HG03439 (cell line): ENCODE measurements around the gene RNASE2.
"Not testable (repeated sequence)": the region's sequence is repeated elsewhere in the genome, so short reads cannot be mapped to it uniquely, and the experiment has no call there.

Experiments
- ATAC-seq: cut with Tn5 transposase; IDR thresholded peaks from one replicate; pipeline ENCODE4 v1.9.1; 2021; ENCODE audit warnings: mild to moderate bottlenecking, moderate library complexity; ENCODE audit not compliant: unreplicated experiment

Gene RNASE2

DNA sequence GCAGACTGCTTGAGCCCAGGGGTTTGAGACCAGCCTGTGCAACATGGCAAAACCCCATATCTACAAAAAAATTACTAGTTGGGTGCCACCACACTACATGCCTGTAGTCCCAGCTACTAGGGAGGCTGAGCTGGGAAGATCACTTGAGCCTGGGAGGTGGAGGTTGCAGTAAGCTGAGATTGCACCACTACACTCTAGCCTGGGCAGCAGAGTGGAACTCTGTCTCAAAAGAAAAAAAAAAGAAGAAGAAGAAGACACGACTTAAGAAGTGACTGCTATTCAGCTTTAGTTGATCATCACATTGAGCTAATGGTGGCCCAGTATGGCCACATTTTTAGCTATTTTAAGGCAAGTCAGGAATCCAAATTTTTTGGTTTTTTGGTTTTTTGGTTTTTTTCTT lies 25.6 kb downstream of the RNASE2 start:
- no peak for ATAC-seq

- ATAC-seq = no peak
Measured at GRCh38 chr14:20982646-20983369, 27.5 kb downstream of the RNASE2 start.

DNA sequence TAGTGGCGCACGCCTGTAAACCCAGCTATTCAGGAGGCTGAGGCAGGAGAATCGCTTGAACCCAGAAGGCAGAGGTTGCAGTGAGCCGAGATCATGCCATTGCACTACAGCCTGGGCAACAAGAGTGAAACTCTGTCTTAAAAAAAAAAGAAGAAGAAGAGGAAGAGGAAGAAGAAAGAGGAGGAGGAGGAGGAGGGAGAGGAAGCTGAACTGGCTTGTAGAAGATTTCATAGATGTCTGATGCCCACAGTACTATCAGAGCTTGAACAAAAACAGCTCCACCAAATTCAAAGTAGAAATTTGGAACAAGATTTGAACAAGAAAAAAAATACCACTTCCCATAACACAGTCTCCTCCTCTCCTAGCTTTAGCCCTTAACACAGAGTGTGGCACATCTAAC lies 30.4 kb downstream of the RNASE2 start:
- not testable (repeated sequence) for ATAC-seq

DNA sequence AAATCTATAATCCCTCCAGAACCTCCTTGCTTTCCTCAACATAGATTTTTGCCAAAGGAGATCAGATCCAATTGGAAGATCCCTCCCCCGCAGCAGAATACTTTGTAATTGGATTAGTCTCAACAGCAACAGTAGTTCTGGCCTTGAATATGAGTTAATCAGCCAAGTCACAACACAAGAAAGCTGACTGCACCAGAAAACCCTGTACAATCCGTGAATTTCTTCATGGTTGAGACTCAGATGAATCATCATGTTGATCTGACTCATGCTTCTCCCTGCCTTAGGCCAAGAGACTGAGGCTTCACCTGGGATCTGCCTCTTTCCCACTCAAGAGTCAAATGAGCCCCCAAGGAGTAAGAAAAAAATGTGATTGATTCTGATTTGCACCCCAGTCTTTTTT lies 31.5 kb downstream of the RNASE2 start:
- ATAC-seq = no peak

DNA sequence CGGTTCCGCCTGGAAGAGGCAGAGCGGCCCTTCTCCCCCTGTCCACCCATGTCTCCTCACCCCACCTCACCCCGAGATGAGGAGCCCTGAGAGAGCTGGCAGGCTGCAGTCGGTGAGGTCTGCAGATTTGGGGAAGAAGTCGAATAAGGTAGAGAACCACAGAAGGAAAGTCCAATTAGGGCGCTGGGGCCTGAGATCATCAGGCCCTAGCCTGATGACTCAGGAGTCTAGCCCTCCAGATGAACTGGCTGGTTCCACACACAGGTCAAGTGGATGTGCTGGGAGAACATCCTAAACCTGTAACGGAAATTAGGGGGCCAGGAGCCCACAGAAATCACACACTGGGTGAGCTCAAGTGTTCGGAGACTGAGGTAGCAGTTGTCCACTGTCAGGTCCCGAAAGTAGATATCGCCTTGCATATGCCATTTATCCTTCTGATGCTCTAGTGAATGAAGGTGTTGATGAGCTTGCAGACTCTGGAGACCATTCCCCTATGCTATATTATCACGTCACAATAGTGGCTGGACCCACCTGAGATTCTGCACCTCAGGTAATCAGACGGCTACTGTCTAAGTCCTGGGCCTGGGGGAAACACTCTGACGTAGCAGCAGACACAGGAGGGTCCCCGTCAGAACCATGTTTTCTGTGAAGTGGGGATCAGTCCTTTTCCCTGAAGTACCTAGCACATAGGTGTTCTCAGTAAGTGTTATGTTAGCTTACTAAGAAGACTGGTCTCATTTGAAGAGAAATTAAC lies 33.6 kb downstream of the RNASE2 start:
- ATAC-seq = no peak

- no peak for ATAC-seq
Measured at GRCh38 chr14:20989471-20989786, 34.1 kb downstream of the RNASE2 start.

DNA sequence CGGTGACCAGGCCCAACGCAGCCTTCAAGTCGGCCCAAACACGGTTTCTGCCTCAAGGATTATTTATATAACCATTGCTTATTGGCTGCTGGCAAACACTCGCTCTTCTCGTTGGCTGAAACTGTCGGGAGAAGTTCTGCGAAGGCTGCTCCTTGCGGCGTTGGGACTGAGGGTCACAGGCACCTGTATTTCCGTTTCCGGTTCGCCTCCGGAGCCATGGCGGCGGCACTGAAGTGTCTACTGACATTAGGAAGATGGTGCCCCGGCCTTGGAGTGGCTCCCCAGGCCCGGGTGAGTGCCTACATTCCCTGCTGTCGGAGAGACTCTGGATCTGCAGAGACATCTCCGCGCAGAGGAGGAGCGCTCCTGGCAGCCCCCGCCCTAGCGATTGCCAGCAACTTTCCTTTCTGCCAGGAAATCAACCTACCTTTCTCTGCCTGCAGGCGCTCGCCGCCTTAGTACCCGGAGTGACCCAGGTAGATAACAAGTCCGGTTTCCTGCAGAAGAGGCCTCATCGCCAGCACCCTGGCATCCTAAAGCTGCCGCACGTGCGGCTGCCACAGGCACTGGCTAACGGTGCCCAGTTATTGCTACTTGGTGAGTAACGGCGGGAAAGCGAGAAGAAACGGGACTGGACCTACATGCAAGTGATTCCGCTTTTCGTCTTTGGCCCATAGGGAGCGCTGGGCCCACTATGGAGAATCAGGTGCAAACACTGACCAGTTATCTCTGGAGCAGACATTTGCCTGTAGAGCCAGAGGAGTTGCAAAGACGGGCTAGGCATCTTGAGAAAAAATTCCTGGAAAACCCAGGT lies 34.7 kb downstream of the RNASE2 start, which contains the start of gene METTL17:
Gene METTL17 (plus strand): TSS at position 194 of the 814 bp plus-strand sequence. CDS start 23 bp downstream, at position 217.
- ATAC-seq = peak; percentile 95

GRCh38 chr14:20996521-20996920 lies 41.2 kb downstream of the RNASE2 start:
- no peak for ATAC-seq

GRCh38 chr14:20997115-20997514 lies 41.8 kb downstream of the RNASE2 start:
- ATAC-seq = no peak

- no peak for ATAC-seq
Measured at GRCh38 chr14:20997564-20997963, 42.3 kb downstream of the RNASE2 start.

- ATAC-seq = no peak
Measured at GRCh38 chr14:20998139-20998538, 42.9 kb downstream of the RNASE2 start.

DNA sequence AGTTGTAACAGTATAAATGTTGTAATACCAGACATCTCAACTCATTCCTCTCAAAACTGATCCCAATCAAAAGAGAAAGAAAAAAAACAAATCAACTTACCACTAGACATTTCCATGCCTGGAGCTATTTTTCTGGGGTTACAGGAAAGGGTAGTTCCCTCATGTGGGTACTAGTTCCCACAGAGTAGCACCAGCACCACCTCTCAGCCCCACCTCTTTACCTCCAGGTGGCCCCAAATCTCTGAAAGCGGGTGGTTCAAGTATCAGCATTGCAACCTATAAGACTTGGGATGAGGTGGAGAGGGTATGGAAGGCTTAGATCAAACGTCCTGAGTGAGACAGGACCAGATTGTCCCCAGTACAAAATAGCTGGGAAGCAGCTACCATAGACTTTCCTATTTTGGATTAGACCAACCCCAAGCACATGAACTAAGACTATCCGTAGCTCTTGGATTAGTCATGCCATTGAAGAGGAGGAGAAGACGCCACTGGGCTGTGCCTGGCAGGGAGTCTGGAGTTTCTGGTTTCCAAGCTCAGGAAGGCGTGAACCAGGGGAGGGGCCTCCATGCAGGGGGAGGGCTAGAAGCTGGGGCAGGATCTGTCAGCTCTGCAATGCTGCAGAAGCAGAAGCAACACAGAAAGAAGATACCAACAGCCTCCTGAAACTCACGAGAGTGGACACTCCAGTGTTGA lies 43.5 kb downstream of the RNASE2 start, which contains the start of gene SLC39A2:
Gene SLC39A2 (plus strand): TSS at position 620 of the 693 bp plus-strand sequence. CDS start 154 bp downstream, outside the sequence.
- no peak for ATAC-seq

DNA sequence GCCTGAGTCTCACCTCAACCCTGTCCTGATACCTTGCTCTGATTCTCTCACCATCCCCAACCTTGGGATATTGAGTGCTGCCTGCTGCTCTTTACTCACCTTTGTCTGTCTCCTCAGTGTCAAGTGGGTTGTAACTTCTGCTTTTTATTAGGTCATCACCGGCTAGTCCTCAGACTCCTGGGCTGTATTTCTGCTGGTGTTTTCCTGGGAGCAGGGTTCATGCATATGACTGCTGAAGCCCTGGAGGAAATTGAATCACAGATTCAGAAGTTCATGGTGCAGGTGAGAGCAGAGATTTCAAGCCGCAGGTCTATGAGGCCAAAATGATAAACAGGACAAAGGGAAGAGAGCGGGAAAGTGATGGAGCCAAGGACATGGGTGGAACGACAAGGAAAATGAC lies 44.3 kb downstream of the RNASE2 start:
- ATAC-seq = no peak

- no peak for ATAC-seq
Measured at GRCh38 chr14:21001218-21001617, 45.9 kb downstream of the RNASE2 start.

- no peak for ATAC-seq
Measured at GRCh38 chr14:21003788-21004346, 48.6 kb downstream of the RNASE2 start.
